GM19455 (cell line): ENCODE data around the gene OR9I1.

Source experiments
- ATAC-seq: cut with Tn5 transposase; IDR thresholded peaks from one replicate; pipeline ENCODE4 v1.9.1; 2021; ENCODE audit not compliant: unreplicated experiment

Gene OR9I1, protein sequence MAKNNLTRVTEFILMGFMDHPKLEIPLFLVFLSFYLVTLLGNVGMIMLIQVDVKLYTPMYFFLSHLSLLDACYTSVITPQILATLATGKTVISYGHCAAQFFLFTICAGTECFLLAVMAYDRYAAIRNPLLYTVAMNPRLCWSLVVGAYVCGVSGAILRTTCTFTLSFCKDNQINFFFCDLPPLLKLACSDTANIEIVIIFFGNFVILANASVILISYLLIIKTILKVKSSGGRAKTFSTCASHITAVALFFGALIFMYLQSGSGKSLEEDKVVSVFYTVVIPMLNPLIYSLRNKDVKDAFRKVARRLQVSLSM

GRCh38 chr11:58125469-58125868 is at the start of gene OR9I1:
Gene OR9I1 (minus strand): TSS chr11:58125530. CDS start chr11:58119444, 6,086 bp downstream.
- ATAC-seq = no peak

GRCh38 chr11:58165504-58166106 is 40.3 kb upstream of the OR9I1 start:
- no peak for ATAC-seq

GRCh38 chr11:58164990-58165389 is 39.7 kb upstream of the OR9I1 start:
- no peak for ATAC-seq

GRCh38 chr11:58164389-58164788 is 39.1 kb upstream of the OR9I1 start:
- ATAC-seq = no peak

DNA sequence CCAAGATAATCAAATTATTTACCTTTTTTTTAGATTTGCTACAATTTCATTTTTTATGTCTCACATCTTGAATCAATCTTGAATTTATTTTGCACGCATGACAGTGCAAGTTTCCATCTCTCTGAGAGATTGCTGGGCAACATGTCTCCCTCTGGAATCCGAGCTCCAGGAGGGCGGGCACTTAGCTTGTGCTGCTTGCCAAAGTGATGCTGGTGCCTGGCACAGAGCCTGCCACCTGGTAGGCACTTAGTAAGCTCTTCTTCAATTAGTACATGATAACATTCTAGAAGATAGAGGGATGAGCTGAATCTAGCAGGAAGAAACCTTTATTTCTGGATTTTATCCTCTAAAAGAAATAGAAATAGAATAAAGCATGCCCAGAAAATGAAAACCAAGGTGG is 27.5 kb upstream of the OR9I1 start:
- ATAC-seq = no peak

GRCh38 chr11:58142761-58143160 is 17.4 kb upstream of the OR9I1 start:
- ATAC-seq = no peak

- ATAC-seq = no peak
Observed at GRCh38 chr11:58135171-58135570, 9.8 kb upstream of the OR9I1 start.

GRCh38 chr11:58134151-58134550 is 8.8 kb upstream of the OR9I1 start:
- ATAC-seq = no peak

GRCh38 chr11:58133309-58134076 is 8.2 kb upstream of the OR9I1 start:
- ATAC-seq = no peak

DNA sequence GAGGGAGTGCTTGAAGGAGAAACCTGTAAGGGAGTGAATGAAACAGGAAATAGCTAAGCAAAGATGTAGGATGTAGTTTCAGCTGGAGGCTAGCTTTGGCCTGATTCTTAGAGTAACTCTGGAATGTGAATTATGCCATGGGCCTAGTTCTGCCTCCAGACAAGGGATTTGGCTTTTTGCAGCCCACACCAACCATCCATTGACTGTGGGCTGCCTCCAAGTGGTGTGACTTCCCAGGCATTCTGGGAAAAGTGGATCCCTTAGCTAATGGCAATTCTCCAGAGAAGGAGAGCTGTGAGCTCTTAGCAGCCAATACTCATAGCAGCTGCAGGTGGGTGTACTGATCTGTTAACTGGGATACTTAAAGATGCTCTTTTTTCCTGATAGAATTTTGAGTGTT is 2.0 kb upstream of the OR9I1 start:
- no peak for ATAC-seq

DNA sequence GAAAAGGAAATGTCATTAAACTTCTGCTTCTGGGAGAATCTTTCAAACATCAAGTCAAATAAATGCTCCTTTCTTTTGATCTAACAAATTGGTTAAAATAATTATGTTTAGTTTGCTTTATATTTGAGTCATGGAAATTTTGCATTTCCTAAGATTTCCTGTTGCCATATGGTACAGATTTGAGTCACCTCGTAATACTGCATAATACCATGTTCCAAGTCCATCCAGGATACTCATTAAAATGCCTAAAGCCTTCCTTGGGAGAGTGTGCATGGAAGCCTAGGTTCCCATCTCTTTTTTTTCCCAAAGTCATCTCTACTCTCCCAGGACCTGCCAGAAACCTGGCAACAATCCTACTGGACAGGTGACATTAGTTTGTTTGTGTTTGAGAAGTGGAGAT is 4.2 kb downstream of the OR9I1 start:
- no peak for ATAC-seq

DNA sequence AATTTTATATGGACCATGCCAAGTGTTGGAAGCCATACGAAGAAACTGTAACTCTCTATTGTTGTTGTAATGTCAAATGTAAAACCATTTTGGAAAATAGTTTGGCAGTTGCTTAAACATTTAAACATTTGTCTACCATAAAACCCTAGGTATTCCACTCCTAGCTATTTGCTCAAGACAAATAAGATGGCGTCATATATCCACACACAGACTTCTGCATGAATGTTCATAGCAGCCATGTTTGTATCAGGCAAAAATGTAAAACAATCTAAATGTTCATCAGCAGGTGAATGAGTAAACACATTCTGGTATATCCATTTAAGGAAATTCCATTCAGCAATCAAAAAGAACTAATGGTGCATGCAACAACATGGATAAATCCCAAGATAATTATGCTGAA is 27.9 kb downstream of the OR9I1 start:
- ATAC-seq = no peak

- ATAC-seq = no peak
Observed at GRCh38 chr11:58086528-58086927, 38.8 kb downstream of the OR9I1 start.

- no peak for ATAC-seq
Observed at GRCh38 chr11:58075781-58076180, 49.5 kb downstream of the OR9I1 start.

- no peak for ATAC-seq
Observed at GRCh38 chr11:58070585-58070984, 54.7 kb downstream of the OR9I1 start.

DNA sequence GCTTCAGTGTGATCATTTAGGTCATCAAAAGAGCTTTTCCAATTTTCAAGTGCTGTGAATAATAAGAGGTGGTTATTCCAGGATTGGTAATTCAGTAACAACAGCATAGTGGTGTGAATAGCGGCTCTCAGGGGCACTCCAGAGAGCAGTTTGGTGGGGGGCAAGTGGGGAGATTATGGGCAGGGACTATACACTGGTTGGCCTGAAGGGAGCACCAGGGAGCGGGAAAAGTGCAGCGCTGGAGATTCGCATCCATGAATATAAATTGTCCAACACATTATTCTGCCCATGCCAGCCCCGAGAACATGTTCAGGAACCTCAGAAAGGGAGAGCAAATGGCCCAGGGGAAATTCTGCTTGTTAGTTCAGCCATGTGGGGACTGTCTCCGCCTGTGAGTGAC is 56.7 kb downstream of the OR9I1 start:
- ATAC-seq = no peak

DNA sequence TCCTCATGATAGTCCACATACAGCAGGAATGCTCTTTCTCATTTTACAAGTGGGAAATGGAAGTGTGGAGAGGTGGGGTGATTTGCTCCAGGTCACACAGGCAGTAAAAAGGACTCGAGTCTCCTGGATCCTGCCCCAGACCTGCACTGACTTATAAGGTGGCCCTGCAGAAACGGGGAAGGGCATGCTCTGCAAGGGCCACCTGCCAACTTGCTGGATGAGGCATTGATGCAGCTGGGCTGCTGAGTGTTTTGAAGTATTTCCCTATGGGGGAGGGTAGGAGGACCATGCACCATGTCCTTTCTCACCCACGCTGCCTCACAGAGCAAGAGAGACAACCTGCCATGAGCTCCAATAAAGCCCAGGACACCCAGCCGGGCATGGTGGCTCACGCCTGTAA is 57.6 kb downstream of the OR9I1 start:
- ATAC-seq = no peak
